HL-60 (cell line): Measurements from ENCODE around the gene HPCAL1.

Experiments
- GABPA ChIP-seq: IDR thresholded peaks from 2 replicates; pipeline ENCODE4 v1.6.1; 2012; ENCODE audit warnings: low read depth
- POLR2AphosphoS5 ChIP-seq: IDR thresholded peaks from 2 replicates; pipeline ENCODE4 v1.6.1; 2012; ENCODE audit warnings: low read depth
- SPI1 ChIP-seq: IDR thresholded peaks from 2 replicates; pipeline ENCODE4 v1.6.1; 2012; ENCODE audit warnings: low read depth, mild to moderate bottlenecking, borderline replicate concordance
- TF ChIP-seq, protein P1 (sequence below): IDR thresholded peaks from one replicate; pipeline ENCODE4 v1.5.1; 2011; ENCODE audit warnings: low read length, control low read depth, inconsistent platforms; ENCODE audit not compliant: insufficient read depth
- TF ChIP-seq, protein P2 (sequence below): IDR thresholded peaks from 2 replicates; pipeline ENCODE4 v1.6.1; 2012; ENCODE audit warnings: low read depth; ENCODE audit not compliant: insufficient replicate concordance

DNA sequence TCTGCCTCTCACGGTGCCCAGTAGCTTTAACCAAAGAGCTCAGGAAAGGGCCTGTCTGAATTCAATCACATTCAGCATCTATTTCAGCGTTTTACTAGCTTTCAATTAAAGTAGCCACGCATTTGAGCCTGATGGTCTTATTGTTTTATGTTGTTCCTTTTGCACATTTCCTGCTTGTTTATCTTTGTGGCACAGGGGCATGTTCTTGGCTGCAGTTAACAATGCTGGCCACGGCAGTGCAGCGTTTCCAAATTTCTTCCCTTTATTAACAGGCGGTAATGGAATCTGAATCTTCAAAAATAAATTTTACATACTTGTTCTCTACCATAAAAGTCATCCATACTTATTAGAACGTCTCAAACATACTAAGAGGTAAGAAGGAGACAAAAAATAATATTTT, 46.2 kb downstream of the HPCAL1 start:
- TF ChIP-seq, protein P1, sequence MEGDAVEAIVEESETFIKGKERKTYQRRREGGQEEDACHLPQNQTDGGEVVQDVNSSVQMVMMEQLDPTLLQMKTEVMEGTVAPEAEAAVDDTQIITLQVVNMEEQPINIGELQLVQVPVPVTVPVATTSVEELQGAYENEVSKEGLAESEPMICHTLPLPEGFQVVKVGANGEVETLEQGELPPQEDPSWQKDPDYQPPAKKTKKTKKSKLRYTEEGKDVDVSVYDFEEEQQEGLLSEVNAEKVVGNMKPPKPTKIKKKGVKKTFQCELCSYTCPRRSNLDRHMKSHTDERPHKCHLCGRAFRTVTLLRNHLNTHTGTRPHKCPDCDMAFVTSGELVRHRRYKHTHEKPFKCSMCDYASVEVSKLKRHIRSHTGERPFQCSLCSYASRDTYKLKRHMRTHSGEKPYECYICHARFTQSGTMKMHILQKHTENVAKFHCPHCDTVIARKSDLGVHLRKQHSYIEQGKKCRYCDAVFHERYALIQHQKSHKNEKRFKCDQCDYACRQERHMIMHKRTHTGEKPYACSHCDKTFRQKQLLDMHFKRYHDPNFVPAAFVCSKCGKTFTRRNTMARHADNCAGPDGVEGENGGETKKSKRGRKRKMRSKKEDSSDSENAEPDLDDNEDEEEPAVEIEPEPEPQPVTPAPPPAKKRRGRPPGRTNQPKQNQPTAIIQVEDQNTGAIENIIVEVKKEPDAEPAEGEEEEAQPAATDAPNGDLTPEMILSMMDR: no peak
- TF ChIP-seq POLR2AphosphoS5 (no peak), SPI1 (no peak), GABPA (no peak)
- TF ChIP-seq, protein P2, sequence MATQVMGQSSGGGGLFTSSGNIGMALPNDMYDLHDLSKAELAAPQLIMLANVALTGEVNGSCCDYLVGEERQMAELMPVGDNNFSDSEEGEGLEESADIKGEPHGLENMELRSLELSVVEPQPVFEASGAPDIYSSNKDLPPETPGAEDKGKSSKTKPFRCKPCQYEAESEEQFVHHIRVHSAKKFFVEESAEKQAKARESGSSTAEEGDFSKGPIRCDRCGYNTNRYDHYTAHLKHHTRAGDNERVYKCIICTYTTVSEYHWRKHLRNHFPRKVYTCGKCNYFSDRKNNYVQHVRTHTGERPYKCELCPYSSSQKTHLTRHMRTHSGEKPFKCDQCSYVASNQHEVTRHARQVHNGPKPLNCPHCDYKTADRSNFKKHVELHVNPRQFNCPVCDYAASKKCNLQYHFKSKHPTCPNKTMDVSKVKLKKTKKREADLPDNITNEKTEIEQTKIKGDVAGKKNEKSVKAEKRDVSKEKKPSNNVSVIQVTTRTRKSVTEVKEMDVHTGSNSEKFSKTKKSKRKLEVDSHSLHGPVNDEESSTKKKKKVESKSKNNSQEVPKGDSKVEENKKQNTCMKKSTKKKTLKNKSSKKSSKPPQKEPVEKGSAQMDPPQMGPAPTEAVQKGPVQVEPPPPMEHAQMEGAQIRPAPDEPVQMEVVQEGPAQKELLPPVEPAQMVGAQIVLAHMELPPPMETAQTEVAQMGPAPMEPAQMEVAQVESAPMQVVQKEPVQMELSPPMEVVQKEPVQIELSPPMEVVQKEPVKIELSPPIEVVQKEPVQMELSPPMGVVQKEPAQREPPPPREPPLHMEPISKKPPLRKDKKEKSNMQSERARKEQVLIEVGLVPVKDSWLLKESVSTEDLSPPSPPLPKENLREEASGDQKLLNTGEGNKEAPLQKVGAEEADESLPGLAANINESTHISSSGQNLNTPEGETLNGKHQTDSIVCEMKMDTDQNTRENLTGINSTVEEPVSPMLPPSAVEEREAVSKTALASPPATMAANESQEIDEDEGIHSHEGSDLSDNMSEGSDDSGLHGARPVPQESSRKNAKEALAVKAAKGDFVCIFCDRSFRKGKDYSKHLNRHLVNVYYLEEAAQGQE: no peak
